Thymus (tissue), 11 donors: ENCODE measurements around the gene TPI1. TPM values are rescaled to one million over a fixed set of nuclear protein-coding genes. Genes with fewer than 3 reads are reported as not detected.

Experiments used
- DNase-seq, 9 donors: peaks; one replicate each; pipeline ENCODE4 v3.0.0-alpha.2; 2013; ENCODE audit warnings: low spot score in 9 of 9, low read depth in 6 of 9, missing footprints in 1 of 9
- H3K27ac ChIP-seq, 2 donors: one replicate each; pipeline ENCODE4 v1.5.1; 2013; ENCODE audit warnings: control low read depth in 1 of 2, low read depth in 1 of 2, low read length in 1 of 2, mild to moderate bottlenecking in 1 of 2, moderate library complexity in 1 of 2
- H3K27me3 ChIP-seq, 2 donors: one replicate each; pipeline ENCODE4 v1.5.1; 2013; ENCODE audit warnings: low read length in 1 of 2; ENCODE audit not compliant: control insufficient read depth in 2 of 2, insufficient read depth in 1 of 2
- H3K36me3 ChIP-seq, 2 donors: one replicate each; pipeline ENCODE4 v1.5.1; 2013; ENCODE audit warnings: low read length in 1 of 2, mild to moderate bottlenecking in 1 of 2, moderate library complexity in 1 of 2; ENCODE audit not compliant: control insufficient read depth in 2 of 2, insufficient read depth in 2 of 2
- H3K4me1 ChIP-seq, 2 donors: one replicate each; pipeline ENCODE4 v1.5.1; 2013; ENCODE audit warnings: low read length in 2 of 2; ENCODE audit not compliant: control insufficient read depth in 2 of 2, insufficient read depth in 2 of 2
- H3K4me3 ChIP-seq, 2 donors: one replicate each; pipeline ENCODE4 v1.5.1; 2013; ENCODE audit warnings: low read length in 2 of 2, control low read depth in 1 of 2, mild to moderate bottlenecking in 1 of 2
- H3K9me3 ChIP-seq, 2 donors: one replicate each; pipeline ENCODE4 v1.5.1; 2013; ENCODE audit warnings: low read length in 1 of 2, mild to moderate bottlenecking in 1 of 2; ENCODE audit not compliant: control insufficient read depth in 2 of 2, insufficient read depth in 1 of 2
- WGBS: extraction: QIAGEN DNeasy Blood & Tissue Kit; methylation state at CpG from one replicate; pipeline ENCODE4 v1.1.7; 2013; 5-methylcytosine and 5-hydroxymethylcytosine counted together
- polyA plus RNA-seq: library from polyadenylated mRNA; stranded (reverse); fragments of 200-250 nt; gene quantifications from one replicate; pipeline ENCODE4 v1.2.3, GENCODE V29; 2013
- total RNA-seq: library from RNA; stranded (reverse); fragments of 120-200 nt; gene quantifications from one replicate; pipeline ENCODE4 v1.2.4, GENCODE V29; 2013
- donor health status: healthy.

Gene TPI1
- total and polyA plus RNA-seq, 2 donors, result 282 to 628 TPM

DNA sequence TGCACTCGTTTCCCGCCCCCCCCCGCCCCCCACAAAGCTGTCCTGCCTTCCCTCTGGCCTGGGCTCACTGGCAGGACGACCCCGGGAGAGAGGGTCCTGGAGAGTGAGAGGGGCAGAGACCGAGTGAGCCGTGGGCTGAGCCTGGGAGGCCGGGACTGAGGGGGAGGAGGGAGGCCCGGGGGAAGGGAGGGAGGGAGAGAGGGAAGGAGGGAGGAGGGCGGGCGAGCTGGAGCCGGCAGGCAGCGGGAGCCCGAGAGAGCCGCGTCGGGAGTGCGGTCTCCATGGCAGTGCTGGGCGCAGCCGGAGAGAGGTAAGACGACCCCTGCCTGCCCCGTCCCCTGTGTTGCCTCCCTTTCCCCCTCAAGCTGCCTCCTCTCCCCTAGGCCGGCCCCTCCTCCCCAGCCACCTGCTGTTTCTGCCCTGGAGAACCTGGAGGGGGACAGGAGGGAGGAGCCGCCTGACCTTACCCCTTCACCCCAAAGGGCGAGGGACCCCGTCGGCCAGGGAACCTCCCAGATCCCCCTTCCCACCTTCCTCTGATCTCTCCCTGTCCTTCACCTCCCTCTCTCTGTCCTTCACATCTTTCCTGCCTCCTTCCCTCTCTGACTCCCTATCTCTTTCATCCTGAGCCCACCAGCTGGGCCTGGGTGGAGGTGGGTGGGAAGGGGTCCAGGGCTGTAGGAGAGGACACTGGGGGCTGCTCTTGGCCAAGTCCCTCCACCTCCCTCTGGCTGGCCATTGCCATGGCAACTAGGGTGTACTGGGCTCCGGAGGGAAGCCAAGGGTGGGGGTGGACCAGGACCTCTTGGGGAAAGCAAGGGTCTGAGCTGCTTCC is 45.5 kb upstream of the TPI1 start, which contains the start of gene GPR162:
Gene GPR162 (plus strand): TSS at position 231 of the 835 bp plus-strand sequence. CDS start 2,078 bp downstream, outside the sequence.
- peaks cover 6 to 51% of the 10 kb centered on the region in 2 donors for H3K4me1 ChIP-seq
- peak within 1 kb of the TSS; percentile 8 to 37 for H3K4me3 ChIP-seq
- peak in 2 of 9 donors; percentile 22 to 37 for DNase-seq
- H3K27ac ChIP-seq, result peak within 1 kb of the TSS; percentile 11 to 59
- peaks cover 2 to 54% of the 10 kb centered on the region in 2 donors for H3K27me3 ChIP-seq
- peaks cover 31 to 38% of the 10 kb centered on the region in 2 donors for H3K36me3 ChIP-seq
- WGBS, result 4% methylated on average over 28 of the region's 28 CpGs
- H3K9me3 ChIP-seq, result peaks cover 0 to 10% of the 10 kb centered on the region in 2 donors

DNA sequence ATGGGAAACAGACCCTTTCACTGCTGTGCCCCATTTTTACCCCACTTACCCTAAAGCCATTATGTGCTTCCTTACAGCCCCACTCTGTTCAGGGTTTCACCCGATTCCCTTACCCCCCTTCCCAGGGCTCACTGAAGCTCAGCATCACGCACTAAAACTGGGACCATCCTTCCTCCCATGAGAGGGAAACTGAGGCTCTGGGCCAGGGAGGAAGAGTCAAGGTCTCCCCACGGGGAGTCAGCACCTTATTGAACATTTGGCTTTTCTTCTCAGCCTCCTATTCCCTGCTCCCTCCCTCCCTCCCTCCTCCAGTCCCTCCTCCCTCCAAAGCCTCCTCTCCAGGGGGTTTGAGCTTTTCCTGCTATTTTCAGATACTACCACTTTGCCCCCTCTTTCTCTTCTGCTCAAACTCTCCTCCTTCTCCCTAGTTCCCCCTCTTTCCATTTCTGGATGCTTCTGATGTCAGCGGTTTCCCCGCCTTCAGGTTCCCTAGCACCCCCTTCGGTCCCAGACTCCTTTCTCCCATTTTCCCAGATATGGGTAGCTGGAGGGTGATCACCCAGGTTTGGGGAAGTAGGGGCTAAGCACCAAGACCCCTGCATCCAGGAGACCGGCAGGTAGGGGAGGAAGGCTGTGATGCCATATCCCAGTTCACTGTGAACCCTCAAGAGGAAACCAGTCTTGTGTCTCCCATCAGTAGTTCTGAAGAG is 44.8 kb upstream of the TPI1 start:
- H3K4me1 ChIP-seq, result peaks cover 6 to 57% of the 10 kb centered on the region in 2 donors
- DNase-seq, result no peak
- H3K27me3 ChIP-seq, result peaks cover 9 to 62% of the 10 kb centered on the region in 2 donors
- H3K27ac ChIP-seq, result no peak overlapping the region
- H3K36me3 ChIP-seq, result peaks cover 23 to 31% of the 10 kb centered on the region in 2 donors
- H3K9me3 ChIP-seq, result peaks cover 0 to 15% of the 10 kb centered on the region in 2 donors
- no peak overlapping the region for H3K4me3 ChIP-seq
- 89% methylated on average over 7 of the region's 7 CpGs for WGBS

DNA sequence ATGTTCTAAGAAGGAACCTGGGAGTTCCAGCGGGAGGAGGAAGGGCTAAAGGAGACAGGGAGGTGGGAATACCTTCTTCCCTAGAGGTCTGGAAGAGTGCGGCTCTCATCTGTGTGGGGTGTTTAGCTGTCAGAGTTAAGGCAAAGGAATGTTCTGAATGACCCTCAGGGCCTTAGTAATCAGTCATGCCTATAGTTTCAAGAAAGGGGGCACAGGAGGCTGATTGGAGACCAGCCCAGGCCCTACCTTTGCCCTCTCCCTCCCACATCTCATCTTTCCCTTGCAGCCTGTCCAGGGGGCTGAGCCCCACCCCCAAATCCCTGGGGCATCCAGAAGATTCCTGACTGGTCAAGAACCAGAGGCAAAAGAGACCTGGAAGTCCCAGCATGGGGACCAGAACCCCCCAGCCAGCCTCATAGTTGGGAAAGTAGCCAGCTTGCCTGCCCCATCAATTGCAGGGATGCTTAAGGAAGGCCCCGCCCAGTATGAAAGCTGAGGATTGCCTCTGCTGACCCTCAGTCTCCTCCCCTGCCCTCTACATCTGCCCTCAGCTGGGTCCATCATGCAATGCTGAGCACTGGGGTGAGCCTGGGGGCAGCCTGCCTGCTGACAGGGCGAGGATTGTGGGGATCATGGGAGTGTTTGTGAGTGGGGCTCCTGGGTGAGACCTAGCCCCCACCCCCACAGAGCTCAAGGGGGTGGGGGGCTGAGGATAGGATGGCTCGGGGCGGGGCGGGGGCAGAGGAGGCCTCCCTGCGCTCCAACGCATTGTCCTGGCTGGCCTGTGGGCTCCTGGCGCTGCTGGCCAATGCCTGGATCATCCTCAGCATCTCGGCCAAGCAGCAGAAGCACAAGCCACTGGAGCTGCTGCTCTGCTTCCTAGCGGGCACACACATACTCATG is 43.9 kb upstream of the TPI1 start:
- Histone ChIP-seq H3K4me3 (no peak overlapping the region), H3K27ac (no peak overlapping the region), H3K36me3 (peaks cover 14 to 22% of the 10 kb centered on the region in 2 donors), H3K9me3 (peaks cover 0 to 15% of the 10 kb centered on the region in 2 donors), H3K4me1 (peaks cover 6 to 57% of the 10 kb centered on the region in 2 donors), H3K27me3 (peaks cover 15 to 71% of the 10 kb centered on the region in 2 donors)
- no peak for DNase-seq
- WGBS, result 93% methylated on average over 12 of the region's 12 CpGs

DNA sequence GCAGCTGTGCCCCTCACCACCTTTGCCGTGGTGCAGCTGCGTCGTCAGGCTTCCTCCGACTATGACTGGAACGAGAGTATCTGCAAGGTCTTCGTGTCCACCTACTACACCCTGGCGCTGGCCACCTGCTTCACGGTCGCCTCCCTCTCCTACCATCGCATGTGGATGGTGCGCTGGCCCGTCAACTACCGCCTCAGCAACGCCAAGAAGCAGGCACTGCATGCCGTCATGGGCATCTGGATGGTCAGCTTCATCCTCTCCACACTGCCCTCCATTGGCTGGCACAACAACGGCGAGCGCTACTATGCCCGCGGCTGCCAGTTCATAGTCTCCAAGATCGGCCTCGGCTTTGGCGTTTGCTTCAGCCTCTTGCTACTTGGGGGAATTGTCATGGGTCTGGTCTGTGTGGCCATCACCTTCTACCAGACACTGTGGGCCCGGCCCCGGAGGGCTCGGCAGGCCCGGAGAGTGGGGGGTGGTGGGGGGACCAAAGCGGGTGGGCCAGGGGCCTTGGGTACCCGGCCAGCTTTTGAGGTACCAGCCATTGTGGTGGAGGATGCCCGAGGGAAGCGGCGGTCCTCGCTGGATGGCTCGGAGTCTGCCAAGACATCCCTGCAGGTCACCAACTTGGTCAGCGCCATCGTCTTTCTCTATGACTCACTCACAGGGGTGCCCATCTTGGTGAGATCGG is 43.1 kb upstream of the TPI1 start:
- no peak for DNase-seq
- H3K4me1 ChIP-seq, result peaks cover 13 to 57% of the 10 kb centered on the region in 2 donors
- peaks cover 23 to 79% of the 10 kb centered on the region in 2 donors for H3K27me3 ChIP-seq

DNA sequence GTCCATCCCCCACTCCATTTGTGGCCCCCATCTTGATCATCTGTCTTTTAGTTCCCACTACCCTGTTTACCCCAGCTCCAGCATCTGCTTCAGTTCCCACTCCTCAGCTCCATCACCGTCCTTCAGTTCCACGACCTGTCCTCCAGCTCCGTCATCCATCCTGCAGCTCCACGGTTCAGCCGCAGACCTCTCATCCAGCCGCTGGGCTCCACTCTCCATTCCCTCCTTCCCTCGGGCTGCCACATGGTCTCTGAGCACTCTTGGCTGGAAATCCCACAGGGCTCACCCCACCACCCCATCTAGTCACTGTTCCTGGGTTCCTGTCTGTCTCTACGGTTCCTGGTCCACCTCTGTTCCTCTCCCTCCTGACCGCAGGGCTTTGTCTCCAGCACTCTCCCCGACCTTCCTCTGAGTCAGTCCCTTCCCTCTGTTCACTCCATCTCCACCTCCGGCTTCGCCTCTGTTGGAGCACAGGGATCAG is 42.4 kb upstream of the TPI1 start:
- Histone ChIP-seq H3K9me3 (peaks cover 0 to 15% of the 10 kb centered on the region in 2 donors), H3K4me3 (no peak overlapping the region), H3K36me3 (peaks cover 0 to 8% of the 10 kb centered on the region in 2 donors), H3K27ac (no peak overlapping the region), H3K27me3 (peaks cover 30 to 86% of the 10 kb centered on the region in 2 donors), H3K4me1 (peaks cover 13 to 58% of the 10 kb centered on the region in 2 donors)
- WGBS, result 78% methylated on average over 12 of the region's 12 CpGs
- DNase-seq, result no peak

More for the DNA sequence above, 43.1 kb upstream of the TPI1 start:
- Histone ChIP-seq H3K4me3 (no peak overlapping the region), H3K9me3 (peaks cover 0 to 15% of the 10 kb centered on the region in 2 donors), H3K36me3 (peaks cover 7 to 15% of the 10 kb centered on the region in 2 donors), H3K27ac (no peak overlapping the region)
- WGBS, result 96% methylated on average over 37 of the region's 37 CpGs

- Histone ChIP-seq H3K9me3 (peaks cover 0 to 15% of the 10 kb centered on the region in 2 donors), H3K4me1 (peaks cover 13 to 52% of the 10 kb centered on the region in 2 donors), H3K4me3 (no peak overlapping the region), H3K27ac (no peak overlapping the region), H3K36me3 (peaks cover 0 to 2% of the 10 kb centered on the region in 2 donors), H3K27me3 (peaks cover 36 to 92% of the 10 kb centered on the region in 2 donors)
- 23% methylated on average over 19 of the region's 19 CpGs for WGBS
- peak; percentile 54 to 88 (median 74) for DNase-seq
These were observed 41.8 kb upstream of the TPI1 start for GRCh38 chr12:6825398-6826124.

GRCh38 chr12:6826125-6826733 is 41.1 kb upstream of the TPI1 start:
- Histone ChIP-seq H3K27ac (no peak overlapping the region), H3K4me3 (no peak overlapping the region), H3K4me1 (peaks cover 9 to 47% of the 10 kb centered on the region in 2 donors), H3K36me3 (no peaks in the 10 kb centered on the region), H3K27me3 (peaks cover 40 to 97% of the 10 kb centered on the region in 2 donors), H3K9me3 (peaks cover 0 to 15% of the 10 kb centered on the region in 2 donors)
- WGBS, result 92% methylated on average over 17 of the region's 17 CpGs
- DNase-seq, result no peak
